ENCODE measurements around the gene EHD2.

- TF ChIP-seq POLR2AphosphoS5 (IDR thresholded peaks at IDR 0.05) (no peak), CTCF (IDR thresholded peaks at IDR 0.05) (no peak), POLR2A (IDR thresholded peaks at IDR 0.05) (no peak)
These were observed 25.3 kb upstream of the EHD2 start for GRCh38 chr19:47687906-47688305.
